ENCODE measurements around the gene SPRR5.

DNA sequence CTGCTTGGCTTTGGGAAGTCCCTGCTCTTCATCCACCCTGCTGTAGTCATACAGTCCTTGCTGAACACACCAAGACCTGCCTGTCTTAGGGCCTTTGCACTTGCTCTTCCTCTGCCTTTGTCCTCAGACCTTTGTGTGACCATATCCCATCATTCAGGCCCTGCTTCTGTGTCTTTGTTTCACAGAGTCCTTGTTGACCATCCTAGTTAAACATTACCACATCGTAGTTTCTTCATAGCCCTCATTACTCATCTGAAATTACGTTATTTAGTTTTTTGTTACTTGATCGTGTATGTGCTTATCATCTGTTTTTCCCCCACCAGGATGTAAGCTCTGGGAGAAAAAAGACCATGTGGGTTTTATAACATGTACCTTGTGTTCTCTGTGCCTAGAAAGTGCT is 18.3 kb upstream of the SPRR5 start:
- TF ChIP-seq, protein P1, sequence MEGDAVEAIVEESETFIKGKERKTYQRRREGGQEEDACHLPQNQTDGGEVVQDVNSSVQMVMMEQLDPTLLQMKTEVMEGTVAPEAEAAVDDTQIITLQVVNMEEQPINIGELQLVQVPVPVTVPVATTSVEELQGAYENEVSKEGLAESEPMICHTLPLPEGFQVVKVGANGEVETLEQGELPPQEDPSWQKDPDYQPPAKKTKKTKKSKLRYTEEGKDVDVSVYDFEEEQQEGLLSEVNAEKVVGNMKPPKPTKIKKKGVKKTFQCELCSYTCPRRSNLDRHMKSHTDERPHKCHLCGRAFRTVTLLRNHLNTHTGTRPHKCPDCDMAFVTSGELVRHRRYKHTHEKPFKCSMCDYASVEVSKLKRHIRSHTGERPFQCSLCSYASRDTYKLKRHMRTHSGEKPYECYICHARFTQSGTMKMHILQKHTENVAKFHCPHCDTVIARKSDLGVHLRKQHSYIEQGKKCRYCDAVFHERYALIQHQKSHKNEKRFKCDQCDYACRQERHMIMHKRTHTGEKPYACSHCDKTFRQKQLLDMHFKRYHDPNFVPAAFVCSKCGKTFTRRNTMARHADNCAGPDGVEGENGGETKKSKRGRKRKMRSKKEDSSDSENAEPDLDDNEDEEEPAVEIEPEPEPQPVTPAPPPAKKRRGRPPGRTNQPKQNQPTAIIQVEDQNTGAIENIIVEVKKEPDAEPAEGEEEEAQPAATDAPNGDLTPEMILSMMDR (IDR thresholded peaks at IDR 0.05; ENCODE audit: borderline replicate concordance, extremely low read depth, low read length, poor library complexity, severe bottlenecking), result no peak
- no peak for TF ChIP-seq EZH2 (IDR thresholded peaks at IDR 0.05; ENCODE audit: borderline replicate concordance, low read depth, low read length, severe bottlenecking)
